ENCODE measurements around the gene KANSL3. TPM values are rescaled to one million over a fixed set of nuclear protein-coding genes. Genes with fewer than 3 reads are reported as not detected.
A peak's percentile ranks its signal among the peaks of the same experiment; 100 is the strongest.

Gene KANSL3
- polyA plus RNA-seq (11.4 to 13.6 TPM (median 12.9 TPM) in 3 replicates), polyA minus RNA-seq (31.6 to 90.8 TPM (median 38.6 TPM) in 3 replicates)
- 9.1 TPM for polyA plus RNA-seq (2011; ENCODE audit: low read depth)
- polyA plus RNA-seq (2011; cell fraction: cytosol; rRNA removed) = 10.9 and 11.1 TPM in 2 replicates
- polyA plus RNA-seq (2011; cell fraction: nucleus; rRNA removed) = 31.5 and 39.9 TPM in 2 replicates
- polyA plus RNA-seq (2012; ENCODE audit: low replicate concordance) = 12.8 and 17.0 TPM in 2 replicates
- polyA minus RNA-seq (2011; cell fraction: cytosol; rRNA and poly(A)+ RNA removed) = 13.6 TPM
- 26.0 and 37.9 TPM in 2 replicates for polyA minus RNA-seq (2011; cell fraction: nucleus; rRNA and poly(A)+ RNA removed)

DNA sequence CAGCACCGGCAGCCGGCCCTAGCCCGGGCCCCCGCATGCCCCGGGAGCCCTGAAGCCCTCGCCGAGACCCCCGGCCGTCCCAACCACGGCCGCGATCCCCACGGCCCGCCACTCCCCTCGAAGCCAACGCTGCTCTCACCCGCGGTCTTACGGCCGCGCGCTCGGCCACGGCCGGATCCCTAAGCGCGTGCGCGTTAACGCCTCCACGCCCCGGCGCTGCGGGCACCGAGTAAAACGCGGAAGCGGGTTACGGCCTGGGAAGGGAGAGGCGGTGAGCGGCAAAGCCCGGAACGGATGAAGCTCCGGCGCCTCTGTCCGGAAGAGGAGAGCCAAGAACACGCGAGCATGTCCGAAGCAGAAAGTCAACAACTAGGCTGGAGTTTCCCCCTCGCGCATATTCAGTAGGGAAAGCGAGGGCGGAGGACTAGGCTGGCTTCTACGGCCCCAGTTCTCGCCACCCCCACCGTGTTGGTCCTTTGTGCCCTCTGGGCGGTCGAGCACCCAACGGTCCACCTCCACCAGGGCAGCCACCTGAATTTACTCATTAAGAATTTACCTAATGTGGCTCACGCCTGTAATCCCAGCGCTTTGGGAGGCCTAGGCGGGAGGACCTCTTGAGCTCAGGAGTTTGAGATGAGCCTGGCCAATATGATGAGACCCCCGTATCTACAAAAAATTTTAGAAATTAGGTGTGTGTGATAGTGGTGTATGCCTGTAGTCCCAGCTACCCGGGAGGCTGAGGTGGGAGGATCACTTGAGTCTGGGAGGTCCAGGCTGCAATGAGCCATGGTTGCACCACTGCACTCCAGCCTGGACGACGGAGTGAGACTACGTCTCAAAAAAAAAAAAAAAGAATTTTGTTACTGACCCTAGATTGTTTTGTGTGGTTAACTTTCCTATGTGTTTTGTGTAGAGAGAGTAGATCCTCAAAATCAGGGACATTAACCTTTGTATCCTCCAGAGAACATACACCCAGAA is at the start of gene KANSL3:
KANSL3 (minus strand) TSS at position 169 of the 978 bp plus-strand sequence. CDS start 1,177 bp downstream, outside the sequence.
- TF ChIP-seq, protein P1, sequence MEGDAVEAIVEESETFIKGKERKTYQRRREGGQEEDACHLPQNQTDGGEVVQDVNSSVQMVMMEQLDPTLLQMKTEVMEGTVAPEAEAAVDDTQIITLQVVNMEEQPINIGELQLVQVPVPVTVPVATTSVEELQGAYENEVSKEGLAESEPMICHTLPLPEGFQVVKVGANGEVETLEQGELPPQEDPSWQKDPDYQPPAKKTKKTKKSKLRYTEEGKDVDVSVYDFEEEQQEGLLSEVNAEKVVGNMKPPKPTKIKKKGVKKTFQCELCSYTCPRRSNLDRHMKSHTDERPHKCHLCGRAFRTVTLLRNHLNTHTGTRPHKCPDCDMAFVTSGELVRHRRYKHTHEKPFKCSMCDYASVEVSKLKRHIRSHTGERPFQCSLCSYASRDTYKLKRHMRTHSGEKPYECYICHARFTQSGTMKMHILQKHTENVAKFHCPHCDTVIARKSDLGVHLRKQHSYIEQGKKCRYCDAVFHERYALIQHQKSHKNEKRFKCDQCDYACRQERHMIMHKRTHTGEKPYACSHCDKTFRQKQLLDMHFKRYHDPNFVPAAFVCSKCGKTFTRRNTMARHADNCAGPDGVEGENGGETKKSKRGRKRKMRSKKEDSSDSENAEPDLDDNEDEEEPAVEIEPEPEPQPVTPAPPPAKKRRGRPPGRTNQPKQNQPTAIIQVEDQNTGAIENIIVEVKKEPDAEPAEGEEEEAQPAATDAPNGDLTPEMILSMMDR (optimal IDR thresholded peaks at IDR 0.05 in 1 of 3, IDR thresholded peaks at IDR 0.05 in 1 of 3, conservative IDR thresholded peaks at IDR 0.05 in 1 of 3; ENCODE audit: extremely low read depth in 1 of 3, insufficient read depth in 2 of 3, low read length in 3 of 3) = no peak
- TF ChIP-seq EZH2 (IDR thresholded peaks at IDR 0.05; ENCODE audit: low read length) = no peak
- DNase-seq (ENCODE audit: low read depth, low spot score) (peak; percentile 23), FAIRE-seq (no peak)
- dilution Hi-C loops (cut with MboI; ENCODE audit: extremely low pct_ligation_motif_present, low sequenced_read_pairs) = no loop called here
- peak within 1 kb of the TSS; percentile 88 for H3K4me2 ChIP-seq (ENCODE audit: control insufficient read depth, extremely low read depth, insufficient read depth, low read depth, low read length)
- H3K4me3 ChIP-seq (ENCODE audit: control insufficient read depth in 2 of 3, extremely low read depth in 1 of 3, insufficient read depth in 2 of 3, low read depth in 1 of 3, low read length in 3 of 3) = peak within 1 kb of the TSS; percentile 66 to 97 (median 81)
- H3K79me2 ChIP-seq (ENCODE audit: control insufficient read depth, insufficient read depth, low read length) = peaks cover 36% of the 10 kb centered on the region
- H3K27me3 ChIP-seq (ENCODE audit: control insufficient read depth, extremely low read depth, insufficient read depth, low read length) = no peaks in the 10 kb centered on the region
- H3K36me3 ChIP-seq (ENCODE audit: control insufficient read depth in 2 of 2, extremely low read depth in 1 of 2, insufficient read depth in 2 of 2, low read length in 2 of 2) = peaks cover 6 to 7% of the 10 kb centered on the region in 2 experiments
- peak within 1 kb of the TSS; percentile 93 for H3K9ac ChIP-seq (ENCODE audit: control insufficient read depth, extremely low read depth, insufficient read depth, low read length)
- H4K20me1 ChIP-seq (ENCODE audit: control insufficient read depth, extremely low read depth, insufficient read depth, low read length) = no peaks in the 10 kb centered on the region
- H3K4me1 ChIP-seq (ENCODE audit: control insufficient read depth, extremely low read depth, insufficient read depth, low read length) = peaks cover 17% of the 10 kb centered on the region
- H3K9me3 ChIP-seq (ENCODE audit: control insufficient read depth, low read depth, low read length) = no peaks in the 10 kb centered on the region
- peaks cover 2% of the 10 kb centered on the region for H3K9me1 ChIP-seq (ENCODE audit: control insufficient read depth, extremely low read depth, insufficient read depth, low read length)
- peak within 1 kb of the TSS; percentile 98 for H2AFZ ChIP-seq (ENCODE audit: control insufficient read depth, low read length)
- peak within 1 kb of the TSS; percentile 83 for H3K27ac ChIP-seq (ENCODE audit: control insufficient read depth, insufficient read depth, low read length)

DNA sequence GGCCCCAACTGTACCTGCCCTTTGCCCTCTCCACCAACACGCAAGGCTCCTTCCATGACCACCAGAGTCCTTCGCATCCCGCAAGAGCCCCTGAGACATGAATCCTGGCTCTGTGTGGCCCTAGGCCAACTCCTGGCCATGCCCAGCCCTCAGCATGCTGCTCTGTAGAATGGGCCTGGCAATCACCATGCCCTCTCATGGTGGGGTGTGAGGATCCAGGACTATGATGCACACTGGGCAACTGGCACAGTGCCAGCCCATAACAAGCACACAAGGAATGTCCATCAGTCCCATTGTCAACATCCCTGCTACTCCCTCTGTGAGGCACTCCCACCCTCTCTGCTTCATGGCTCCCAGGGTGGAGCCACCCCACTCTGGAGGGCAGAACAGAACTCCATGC is 49.2 kb upstream of the KANSL3 start:
- Histone ChIP-seq H3K4me2 (ENCODE audit: control insufficient read depth, extremely low read depth, insufficient read depth, low read depth, low read length) (no peak overlapping the region), H3K4me1 (ENCODE audit: control insufficient read depth, extremely low read depth, insufficient read depth, low read length) (no peaks in the 10 kb centered on the region), H3K9me3 (ENCODE audit: control insufficient read depth, low read depth, low read length) (no peaks in the 10 kb centered on the region), H3K27me3 (ENCODE audit: control insufficient read depth, extremely low read depth, insufficient read depth, low read length) (peaks cover 21% of the 10 kb centered on the region), H3K9me1 (ENCODE audit: control insufficient read depth, extremely low read depth, insufficient read depth, low read length) (no peaks in the 10 kb centered on the region), H3K79me2 (ENCODE audit: control insufficient read depth, insufficient read depth, low read length) (no peaks in the 10 kb centered on the region), H3K27ac (ENCODE audit: control insufficient read depth, insufficient read depth, low read length) (no peak overlapping the region), H4K20me1 (ENCODE audit: control insufficient read depth, extremely low read depth, insufficient read depth, low read length) (no peaks in the 10 kb centered on the region), H2AFZ (ENCODE audit: control insufficient read depth, low read length) (no peak overlapping the region), H3K36me3 (ENCODE audit: control insufficient read depth in 2 of 2, extremely low read depth in 1 of 2, insufficient read depth in 2 of 2, low read length in 2 of 2) (no peaks in the 10 kb centered on the region), H3K9ac (ENCODE audit: control insufficient read depth, extremely low read depth, insufficient read depth, low read length) (no peak overlapping the region), H3K4me3 (ENCODE audit: control insufficient read depth in 2 of 3, extremely low read depth in 1 of 3, insufficient read depth in 2 of 3, low read depth in 1 of 3, low read length in 3 of 3) (no peak overlapping the region)
- TF ChIP-seq EZH2 (IDR thresholded peaks at IDR 0.05; ENCODE audit: low read length) = no peak
- DNase-seq (ENCODE audit: low read depth, low spot score) (no peak), FAIRE-seq (no peak)
- dilution Hi-C loops (cut with MboI; ENCODE audit: extremely low pct_ligation_motif_present, low sequenced_read_pairs) = no loop called here
